Measurements from ENCODE around the gene DENND5A.

DNA sequence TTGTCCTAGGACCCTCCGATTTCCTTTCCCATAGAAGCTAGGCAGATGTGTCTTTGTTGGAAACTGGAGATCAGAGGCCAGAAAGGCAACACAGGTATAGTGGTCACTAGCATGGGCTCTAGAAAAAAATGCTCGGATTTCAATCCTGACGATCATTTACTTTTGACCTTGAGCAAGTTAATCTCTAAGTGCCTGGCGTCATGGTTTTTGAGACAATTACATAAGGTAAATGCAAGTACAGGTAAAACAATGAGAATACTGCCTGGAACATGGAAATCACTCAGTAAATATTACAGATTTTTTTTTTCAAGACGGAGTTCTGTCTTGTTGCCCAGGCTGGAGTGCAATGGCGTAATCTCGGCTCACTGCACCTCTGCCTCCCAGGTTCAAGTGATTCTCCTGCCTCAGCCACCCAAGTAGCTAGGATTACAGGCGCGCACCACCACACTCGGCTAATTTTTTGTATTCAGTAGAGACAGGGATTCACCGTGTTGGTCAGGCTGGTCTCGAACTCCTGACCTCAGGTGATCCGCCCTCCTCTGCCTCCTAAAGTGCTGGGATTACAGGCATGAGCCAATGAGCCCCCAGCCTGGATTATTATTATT, 1.1 kb upstream of the DENND5A start:
- TF ChIP-seq, protein P1, sequence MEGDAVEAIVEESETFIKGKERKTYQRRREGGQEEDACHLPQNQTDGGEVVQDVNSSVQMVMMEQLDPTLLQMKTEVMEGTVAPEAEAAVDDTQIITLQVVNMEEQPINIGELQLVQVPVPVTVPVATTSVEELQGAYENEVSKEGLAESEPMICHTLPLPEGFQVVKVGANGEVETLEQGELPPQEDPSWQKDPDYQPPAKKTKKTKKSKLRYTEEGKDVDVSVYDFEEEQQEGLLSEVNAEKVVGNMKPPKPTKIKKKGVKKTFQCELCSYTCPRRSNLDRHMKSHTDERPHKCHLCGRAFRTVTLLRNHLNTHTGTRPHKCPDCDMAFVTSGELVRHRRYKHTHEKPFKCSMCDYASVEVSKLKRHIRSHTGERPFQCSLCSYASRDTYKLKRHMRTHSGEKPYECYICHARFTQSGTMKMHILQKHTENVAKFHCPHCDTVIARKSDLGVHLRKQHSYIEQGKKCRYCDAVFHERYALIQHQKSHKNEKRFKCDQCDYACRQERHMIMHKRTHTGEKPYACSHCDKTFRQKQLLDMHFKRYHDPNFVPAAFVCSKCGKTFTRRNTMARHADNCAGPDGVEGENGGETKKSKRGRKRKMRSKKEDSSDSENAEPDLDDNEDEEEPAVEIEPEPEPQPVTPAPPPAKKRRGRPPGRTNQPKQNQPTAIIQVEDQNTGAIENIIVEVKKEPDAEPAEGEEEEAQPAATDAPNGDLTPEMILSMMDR (IDR thresholded peaks at IDR 0.05), result no peak
- no peak for TF ChIP-seq POLR2A (IDR thresholded peaks at IDR 0.05)

Measured in esophagus squamous epithelium (tissue), 4 donors.